ENCODE measurements around the gene PARP6. TPM values are rescaled to one million over a fixed set of nuclear protein-coding genes. Genes with fewer than 3 reads are reported as not detected.

PARP6 gene
- total and polyA plus RNA-seq, 2 donors (not counting 1 experiment from before 2014, with no cell fraction given), result 118 to 134 TPM

DNA sequence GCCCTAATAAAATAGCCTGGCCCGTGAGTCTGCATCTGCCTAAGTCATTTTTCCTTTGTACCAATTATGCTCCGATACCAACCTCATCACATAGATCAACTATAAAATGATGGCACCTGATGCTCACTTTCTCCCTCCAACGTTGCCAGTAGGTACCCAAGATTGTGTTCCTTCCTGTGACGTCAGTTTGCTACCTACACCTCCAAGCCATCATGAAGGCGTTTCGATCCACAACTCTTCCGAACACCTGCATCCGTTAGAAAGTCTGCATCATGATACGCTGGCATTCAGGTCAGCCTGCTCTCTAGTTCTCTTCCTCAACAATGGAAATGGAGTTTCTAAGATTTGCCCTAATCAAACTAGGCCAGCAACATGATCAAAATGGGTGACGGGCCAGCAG is 49.1 kb downstream of the PARP6 start:
- CTCF ChIA-PET, result interaction anchor here (0.6 to 4.5 kb wide), 3 partner anchors 8 to 23 kb away, joined by 3 to 24 read pairs (median 3); partner anchors contain the start of gene PKM
- no peaks in the 10 kb centered on the region for H3K9me3 Mint-ChIP-seq (ENCODE audit: insufficient read depth)

DNA sequence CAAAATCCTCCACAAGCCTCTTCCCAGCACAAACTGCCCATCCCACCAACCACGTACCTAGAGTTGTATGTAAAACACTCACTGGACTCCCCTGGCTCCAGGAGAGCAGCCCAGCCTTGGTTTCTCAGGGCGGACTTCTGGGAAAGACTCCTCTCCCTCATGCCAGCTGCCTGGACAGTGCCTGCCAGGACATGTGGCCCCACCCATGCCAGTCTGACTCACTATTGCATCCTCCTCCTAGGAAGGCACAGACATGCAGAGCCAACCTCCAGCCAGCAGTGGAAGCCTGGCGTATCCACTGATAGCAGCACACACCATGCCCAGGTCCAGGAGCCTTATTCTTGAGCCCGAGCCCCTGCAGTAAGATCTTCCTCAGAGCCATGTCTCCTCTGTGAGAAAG is 50.0 kb downstream of the PARP6 start:
- Histone ChIP-seq H2AFZ (ENCODE audit: insufficient read depth, low read depth, low read length, poor library complexity, severe bottlenecking) (no peak overlapping the region), H3K36me3 (replicated peaks in 1 of 2; ENCODE audit: control extremely low read depth in 1 of 2, control insufficient read depth in 1 of 2, extremely low read depth in 1 of 2, insufficient read depth in 2 of 2, low read length in 1 of 2) (peaks cover 18 to 52% of the 10 kb centered on the region in 2 experiments), H4K20me1 (ENCODE audit: control insufficient read depth, insufficient read depth, low read length, poor library complexity, severe bottlenecking) (peaks cover 87% of the 10 kb centered on the region), H3K27me3 (replicated peaks in 1 of 4; ENCODE audit: control extremely low read depth in 1 of 4, control insufficient read depth in 3 of 4, insufficient read depth in 4 of 4, low read length in 3 of 4) (no peaks in the 10 kb centered on the region), H3K79me2 (ENCODE audit: control insufficient read depth, insufficient read depth, low read length) (peaks cover 91% of the 10 kb centered on the region), H3K27ac (ENCODE audit: low read length in 2 of 2) (no peak overlapping the region), H3K4me1 (ENCODE audit: control insufficient read depth in 2 of 2, insufficient read depth in 2 of 2, low read length in 2 of 2) (peaks cover 17 to 32% of the 10 kb centered on the region in 2 donors), H3K4me3 (ENCODE audit: control extremely low read depth in 1 of 5, extremely low read depth in 1 of 5, insufficient read depth in 1 of 5, low read depth in 2 of 5, low read length in 4 of 5) (no peak overlapping the region), H3K9ac (ENCODE audit: low read length) (no peak overlapping the region), H3K9me3 (ENCODE audit: control extremely low read depth in 1 of 3, control insufficient read depth in 2 of 3, insufficient read depth in 1 of 3, low read length in 2 of 3) (no peaks in the 10 kb centered on the region), H3K4me2 (replicated peaks; ENCODE audit: low read depth, low read length, poor library complexity, severe bottlenecking) (no peak overlapping the region)
- peaks cover 55% of the 10 kb centered on the region for H3K4me1 Mint-ChIP-seq
- no peaks in the 10 kb centered on the region for H3K27me3 Mint-ChIP-seq
- CTCF ChIA-PET, result interaction anchor here (0.7 to 4.5 kb wide), 3 partner anchors 22 to 143 kb away, joined by 3 to 24 read pairs (median 3); no protein-coding TSS in a partner anchor
- no peak for ATAC-seq (ENCODE audit: low read depth)
- no peak for DNase-seq
- intact Hi-C loops (cut with micrococcal nuclease), result no loop called here
- H3K27ac Mint-ChIP-seq, result peak overlapping the region; percentile 46
- no peak overlapping the region for H3K4me3 Mint-ChIP-seq
- 85% methylated on average over 4 of the region's 4 CpGs for WGBS (ENCODE audit: insufficient coverage)
- no peak for TF ChIP-seq EZH2 (IDR thresholded peaks at IDR 0.05; ENCODE audit: borderline replicate concordance, insufficient read depth, low read depth, low read length, poor library complexity, severe bottlenecking)
- TF ChIP-seq, protein P1, sequence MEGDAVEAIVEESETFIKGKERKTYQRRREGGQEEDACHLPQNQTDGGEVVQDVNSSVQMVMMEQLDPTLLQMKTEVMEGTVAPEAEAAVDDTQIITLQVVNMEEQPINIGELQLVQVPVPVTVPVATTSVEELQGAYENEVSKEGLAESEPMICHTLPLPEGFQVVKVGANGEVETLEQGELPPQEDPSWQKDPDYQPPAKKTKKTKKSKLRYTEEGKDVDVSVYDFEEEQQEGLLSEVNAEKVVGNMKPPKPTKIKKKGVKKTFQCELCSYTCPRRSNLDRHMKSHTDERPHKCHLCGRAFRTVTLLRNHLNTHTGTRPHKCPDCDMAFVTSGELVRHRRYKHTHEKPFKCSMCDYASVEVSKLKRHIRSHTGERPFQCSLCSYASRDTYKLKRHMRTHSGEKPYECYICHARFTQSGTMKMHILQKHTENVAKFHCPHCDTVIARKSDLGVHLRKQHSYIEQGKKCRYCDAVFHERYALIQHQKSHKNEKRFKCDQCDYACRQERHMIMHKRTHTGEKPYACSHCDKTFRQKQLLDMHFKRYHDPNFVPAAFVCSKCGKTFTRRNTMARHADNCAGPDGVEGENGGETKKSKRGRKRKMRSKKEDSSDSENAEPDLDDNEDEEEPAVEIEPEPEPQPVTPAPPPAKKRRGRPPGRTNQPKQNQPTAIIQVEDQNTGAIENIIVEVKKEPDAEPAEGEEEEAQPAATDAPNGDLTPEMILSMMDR (IDR thresholded peaks at IDR 0.05), result no peak
- no peaks in the 10 kb centered on the region for H3K9me3 Mint-ChIP-seq (ENCODE audit: insufficient read depth)
- POLR2A ChIA-PET, result interaction anchor here (0.7 kb wide), 1 partner anchor 467 kb away, joined by 3 read pairs; no protein-coding TSS in a partner anchor

More for the DNA sequence above, 49.1 kb downstream of the PARP6 start:
- WGBS (ENCODE audit: insufficient coverage), result 82% methylated on average over 9 of the region's 10 CpGs
- POLR2A ChIA-PET, result no interaction called here
- Histone ChIP-seq H3K36me3 (replicated peaks in 1 of 2; ENCODE audit: control extremely low read depth in 1 of 2, control insufficient read depth in 1 of 2, extremely low read depth in 1 of 2, insufficient read depth in 2 of 2, low read length in 1 of 2) (peaks cover 18 to 43% of the 10 kb centered on the region in 2 experiments), H4K20me1 (ENCODE audit: control insufficient read depth, insufficient read depth, low read length, poor library complexity, severe bottlenecking) (peaks cover 90% of the 10 kb centered on the region), H3K9ac (ENCODE audit: low read length) (no peak overlapping the region), H3K4me2 (replicated peaks; ENCODE audit: low read depth, low read length, poor library complexity, severe bottlenecking) (no peak overlapping the region), H3K27ac (ENCODE audit: low read length in 2 of 2) (no peak overlapping the region), H3K27me3 (replicated peaks in 1 of 4; ENCODE audit: control extremely low read depth in 1 of 4, control insufficient read depth in 3 of 4, insufficient read depth in 4 of 4, low read length in 3 of 4) (no peaks in the 10 kb centered on the region), H2AFZ (ENCODE audit: insufficient read depth, low read depth, low read length, poor library complexity, severe bottlenecking) (no peak overlapping the region), H3K4me3 (ENCODE audit: control extremely low read depth in 1 of 5, extremely low read depth in 1 of 5, insufficient read depth in 1 of 5, low read depth in 2 of 5, low read length in 4 of 5) (no peak overlapping the region), H3K4me1 (ENCODE audit: control insufficient read depth in 2 of 2, insufficient read depth in 2 of 2, low read length in 2 of 2) (peaks cover 24 to 40% of the 10 kb centered on the region in 2 donors), H3K79me2 (ENCODE audit: control insufficient read depth, insufficient read depth, low read length) (peaks cover 97% of the 10 kb centered on the region), H3K9me3 (ENCODE audit: control extremely low read depth in 1 of 3, control insufficient read depth in 2 of 3, insufficient read depth in 1 of 3, low read length in 2 of 3) (no peaks in the 10 kb centered on the region)
- no peak overlapping the region for H3K4me3 Mint-ChIP-seq
- intact Hi-C loops (cut with micrococcal nuclease), result no loop called here
- no peaks in the 10 kb centered on the region for H3K27me3 Mint-ChIP-seq
- H3K27ac Mint-ChIP-seq, result no peak overlapping the region
- peaks cover 60% of the 10 kb centered on the region for H3K4me1 Mint-ChIP-seq
- TF ChIP-seq, protein P1 (IDR thresholded peaks at IDR 0.05), result no peak
- TF ChIP-seq EZH2 (IDR thresholded peaks at IDR 0.05; ENCODE audit: borderline replicate concordance, insufficient read depth, low read depth, low read length, poor library complexity, severe bottlenecking), result no peak
- ATAC-seq (ENCODE audit: low read depth), result no peak
- no peak for DNase-seq

All from B cell (primary cell).